Fibroblast of the aortic adventitia (primary cell): ENCODE measurements around the gene SLC37A1. TPM values are rescaled to one million over a fixed set of nuclear protein-coding genes. Genes with fewer than 3 reads are reported as not detected.
"Not testable (repeated sequence)": the region's sequence is repeated elsewhere in the genome, so short reads cannot be mapped to it uniquely, and the experiment has no call there.

Experiments
- DNase-seq: peaks from one replicate; pipeline ENCODE4 v3.0.0-alpha.2; 2010; ENCODE audit warnings: low read depth
- H3K4me3 ChIP-seq: 2 replicates; pipeline ENCODE4 v1.5.1; 2011; ENCODE audit warnings: low read depth, mild to moderate bottlenecking, control low read depth, low read length, moderate library complexity
- total RNA-seq: library from RNA; depleted of rRNA; stranded (reverse); fragments of >200 nt; gene quantifications from 2 replicates; pipeline ENCODE4 v1.2.3, GENCODE V29; 2012; ENCODE audit warnings: low replicate concordance
- TF ChIP-seq, protein P1 (sequence below): IDR thresholded peaks from 2 replicates; pipeline ENCODE4 v1.5.1; 2011; ENCODE audit warnings: mild to moderate bottlenecking, low read length, control low read depth, inconsistent platforms; ENCODE audit not compliant: insufficient read depth

Gene SLC37A1
- total RNA-seq, 1 donor = 0.27 TPM

DNA sequence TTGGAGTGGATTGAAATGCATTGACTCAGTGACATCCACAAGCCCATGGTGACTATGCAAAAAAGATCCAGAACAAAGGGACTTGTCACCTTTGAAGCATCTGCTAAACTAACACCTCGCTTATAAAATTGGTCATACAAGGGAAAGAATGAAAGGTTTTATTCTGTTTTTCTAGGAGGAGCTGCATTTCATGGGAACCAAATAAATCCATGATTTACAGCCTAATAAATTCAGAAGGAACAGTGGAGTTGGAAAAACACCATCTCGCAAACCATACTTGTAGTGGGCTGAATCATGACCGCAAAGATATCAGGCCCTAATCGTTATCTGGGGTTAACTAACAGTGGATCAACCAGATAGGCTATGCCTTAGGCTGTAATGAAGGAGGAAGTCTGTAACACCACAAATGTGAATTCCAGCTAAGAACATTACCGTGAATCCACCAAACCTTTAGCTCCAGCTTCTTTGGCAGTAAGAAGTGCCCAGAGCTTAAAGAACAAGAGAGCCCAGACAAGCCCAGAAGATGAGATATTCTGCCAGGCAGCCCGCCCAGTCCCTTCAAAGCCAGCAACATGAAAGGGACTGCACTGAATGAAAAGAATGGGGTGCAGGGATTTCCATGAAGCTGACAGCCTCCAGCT is 45.0 kb upstream of the SLC37A1 start:
- DNase-seq = no peak
- H3K4me3 ChIP-seq = no peak overlapping the region
- TF ChIP-seq, protein P1, sequence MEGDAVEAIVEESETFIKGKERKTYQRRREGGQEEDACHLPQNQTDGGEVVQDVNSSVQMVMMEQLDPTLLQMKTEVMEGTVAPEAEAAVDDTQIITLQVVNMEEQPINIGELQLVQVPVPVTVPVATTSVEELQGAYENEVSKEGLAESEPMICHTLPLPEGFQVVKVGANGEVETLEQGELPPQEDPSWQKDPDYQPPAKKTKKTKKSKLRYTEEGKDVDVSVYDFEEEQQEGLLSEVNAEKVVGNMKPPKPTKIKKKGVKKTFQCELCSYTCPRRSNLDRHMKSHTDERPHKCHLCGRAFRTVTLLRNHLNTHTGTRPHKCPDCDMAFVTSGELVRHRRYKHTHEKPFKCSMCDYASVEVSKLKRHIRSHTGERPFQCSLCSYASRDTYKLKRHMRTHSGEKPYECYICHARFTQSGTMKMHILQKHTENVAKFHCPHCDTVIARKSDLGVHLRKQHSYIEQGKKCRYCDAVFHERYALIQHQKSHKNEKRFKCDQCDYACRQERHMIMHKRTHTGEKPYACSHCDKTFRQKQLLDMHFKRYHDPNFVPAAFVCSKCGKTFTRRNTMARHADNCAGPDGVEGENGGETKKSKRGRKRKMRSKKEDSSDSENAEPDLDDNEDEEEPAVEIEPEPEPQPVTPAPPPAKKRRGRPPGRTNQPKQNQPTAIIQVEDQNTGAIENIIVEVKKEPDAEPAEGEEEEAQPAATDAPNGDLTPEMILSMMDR = no peak

GRCh38 chr21:42469272-42469671 is 44.4 kb upstream of the SLC37A1 start:
- TF ChIP-seq, protein P1 = no peak

GRCh38 chr21:42469726-42470125 is 43.9 kb upstream of the SLC37A1 start:
- not testable (repeated sequence) for DNase-seq, H3K4me3 ChIP-seq

More at GRCh38 chr21:42469272-42469671, 44.4 kb upstream of the SLC37A1 start:
- H3K4me3 ChIP-seq = no peak overlapping the region
- no peak for DNase-seq

DNA sequence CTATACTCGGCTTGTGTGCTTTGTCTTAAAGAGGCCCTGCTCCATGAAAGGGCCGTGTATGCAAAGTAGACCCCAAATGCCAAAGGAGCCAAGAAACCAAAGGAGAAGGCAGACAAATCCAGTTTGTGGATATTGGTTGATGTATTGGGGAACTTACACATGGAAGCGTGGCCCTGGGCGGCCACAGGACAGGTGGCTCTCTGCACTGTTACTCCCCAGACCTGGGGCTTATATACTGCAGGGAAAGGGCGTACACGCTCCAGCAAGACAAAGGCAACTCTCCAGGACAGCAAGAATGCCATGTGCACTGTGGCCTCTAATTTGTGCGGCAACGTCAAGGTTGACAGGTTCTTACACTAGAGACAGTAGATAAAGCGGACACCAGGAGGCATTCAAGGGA is 42.4 kb upstream of the SLC37A1 start:
- TF ChIP-seq, protein P1 = no peak
- no peak for DNase-seq
- no peak overlapping the region for H3K4me3 ChIP-seq

DNA sequence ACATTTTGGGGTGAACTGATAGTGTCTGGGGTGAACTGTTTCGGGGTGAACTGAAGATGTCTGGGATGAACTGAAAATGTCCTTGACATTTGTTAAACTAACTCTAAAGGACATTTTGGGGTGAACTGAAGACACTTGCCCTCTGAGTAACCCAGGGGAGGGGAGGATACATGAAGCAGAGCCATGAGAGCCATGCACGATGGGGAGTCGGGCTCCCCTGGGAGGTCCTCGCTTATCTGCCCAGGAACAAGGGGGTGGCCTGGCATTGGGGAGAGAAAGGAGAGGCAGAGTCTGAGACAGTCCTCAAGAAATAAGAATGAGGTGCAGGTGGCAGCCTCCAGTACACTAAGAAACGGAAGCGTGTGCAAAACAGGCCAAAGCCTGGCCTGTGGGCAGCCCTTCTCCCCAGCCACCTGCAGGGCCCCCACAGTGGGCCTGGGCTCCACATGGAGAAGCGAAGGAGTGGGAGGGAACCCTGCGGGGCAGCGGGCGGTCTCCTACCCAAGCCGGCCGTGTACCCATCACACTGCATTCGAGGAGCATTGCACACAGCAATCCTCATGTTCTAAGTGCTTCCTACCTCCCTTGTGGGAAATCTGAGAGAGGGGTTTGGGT is 41.8 kb upstream of the SLC37A1 start:
- TF ChIP-seq, protein P1 = no peak
- no peak for DNase-seq

GRCh38 chr21:42472521-42472920 is 41.1 kb upstream of the SLC37A1 start:
- H3K4me3 ChIP-seq = no peak overlapping the region
- DNase-seq = no peak
- TF ChIP-seq, protein P1 = no peak

More for the DNA sequence above, 41.8 kb upstream of the SLC37A1 start:
- H3K4me3 ChIP-seq = no peak overlapping the region

DNA sequence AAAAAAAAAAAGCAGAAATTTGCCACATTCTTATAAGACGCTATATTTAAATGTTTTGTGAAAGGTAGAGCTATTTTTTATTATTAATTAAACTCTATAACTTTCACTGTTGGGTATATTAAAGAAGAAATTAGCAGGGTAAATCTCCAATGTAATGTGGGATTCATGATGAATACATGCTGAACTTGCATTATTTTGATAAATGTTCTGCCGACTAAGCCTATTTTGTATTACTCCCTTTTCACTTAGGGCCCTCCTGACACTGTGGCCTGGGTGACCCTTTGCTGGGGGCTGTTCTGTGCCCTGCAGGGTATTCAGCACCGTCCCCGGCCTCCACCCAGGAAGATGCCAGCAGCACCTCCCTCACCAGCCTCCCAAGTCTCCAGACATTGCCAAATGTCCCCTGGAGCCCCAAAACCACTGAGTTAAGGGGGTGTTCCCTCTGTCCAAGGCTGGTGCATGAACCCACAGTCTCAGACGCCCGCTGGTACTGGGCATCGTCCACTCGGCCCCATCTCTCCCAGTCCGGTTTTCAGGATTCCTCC is 40.1 kb upstream of the SLC37A1 start:
- no peak for DNase-seq
- TF ChIP-seq, protein P1 = no peak
- H3K4me3 ChIP-seq = no peak overlapping the region
